Motor neuron (in vitro differentiated cells): ENCODE data around the gene PPCS. TPM values are rescaled to one million over a fixed set of nuclear protein-coding genes. Genes with fewer than 3 reads are reported as not detected.
A peak's percentile ranks its signal among the peaks of the same experiment; 100 is the strongest.
"Not testable (repeated sequence)": the region's sequence is repeated elsewhere in the genome, so short reads cannot be mapped to it uniquely, and the experiment has no call there.

Source experiments
- ATAC-seq, 8 experiments: fragments of 200-7000 bp; cut with Tn5 transposase; replicated peaks in 6 of 8; 2 replicates each; pipeline ENCODE4 v1.8.0; 2021; ENCODE audit warnings: mild to moderate bottlenecking in 8 of 8, moderate library complexity in 8 of 8
- H3K27ac ChIP-seq, 2 donors: fragments of 250-450 bp; sonication (Bioruptor Pico); 2 replicates each; pipeline ENCODE4 v1.9.0; 2021; ENCODE audit warnings: antibody characterized with exemption in 2 of 2, mild to moderate bottlenecking in 2 of 2, moderate library complexity in 1 of 2
- H3K4me1 ChIP-seq, 2 donors: fragments of 250-450 bp; sonication (Bioruptor Pico); replicated peaks in 1 of 2; 2 replicates each; pipeline ENCODE4 v1.6.1; 2021; ENCODE audit warnings: antibody characterized with exemption in 2 of 2, mild to moderate bottlenecking in 2 of 2, moderate library complexity in 1 of 2
- H3K4me3 ChIP-seq, 5 donors: fragments of 250-450 bp; sonication (Bioruptor Pico); 2 replicates each; pipeline ENCODE4 v1.9.0; 2021; ENCODE audit warnings: antibody characterized with exemption in 5 of 5, mild to moderate bottlenecking in 5 of 5, moderate library complexity in 4 of 5
- WGBS, 10 experiments: fragments of 450-650 bp; shearing (Covaris generic); methylation state at CpG; one replicate each; pipeline ENCODE4 v1.0.0; 2022; 5-methylcytosine and 5-hydroxymethylcytosine counted together
- in situ Hi-C, 9 experiments: fragments of 400-800 bp; cut with MboI; loops; one replicate each; pipeline ENCODE4 v1.15.0; 2021; ENCODE audit warnings: low sequenced_read_pairs in 9 of 9, low pct_unique_long_range_greater_than_20kb in 2 of 9; ENCODE audit not compliant: unreplicated experiment in 9 of 9
- total RNA-seq, 8 experiments: library from RNA; unstranded; fragments of 300-600 nt; gene quantifications; 2 replicates each; pipeline versions ENCODE4 v1.2.3 to v1.2.4, GENCODE V29; 2022

The PPCS gene
- total RNA-seq, 8 experiments from 2014 or later, result 35.4 to 58.6 (median 52.3) TPM

DNA sequence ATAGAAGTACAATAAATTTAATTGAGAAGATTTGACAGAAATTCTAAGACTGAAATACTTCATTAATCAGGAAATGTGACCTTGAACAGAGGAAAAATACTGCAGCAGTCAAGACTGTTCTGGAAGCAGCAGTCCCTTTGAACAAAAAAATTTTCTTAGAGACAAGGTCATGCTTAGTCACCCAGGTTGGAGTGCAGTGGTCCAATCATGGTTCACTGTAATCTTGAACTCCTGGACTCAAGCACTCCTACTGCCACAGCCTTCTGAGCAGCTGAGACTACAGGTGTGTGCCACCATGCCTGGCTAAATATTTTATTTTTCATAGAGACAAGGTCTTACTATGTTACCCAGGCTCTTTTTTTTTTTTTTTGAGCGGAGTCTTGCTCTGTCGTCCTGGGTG, 4.9 kb downstream of the PPCS start:
- no peak for ATAC-seq
- 83 to 100% (median 100%) methylated on average over 1 to 2 of the region's 2 CpGs; no CpG with 5 or more reads in 5 of the 10 experiments for WGBS, 10 experiments
- in situ Hi-C loops, result no loop called here
- Histone ChIP-seq H3K4me1 (peaks cover 17 to 23% of the 10 kb centered on the region in 2 donors), H3K27ac (no peak overlapping the region), H3K4me3 (no peak overlapping the region)

- Histone ChIP-seq H3K4me3 (peak within 1 kb of the TSS; percentile 53 to 72 (median 63)), H3K27ac (peak within 1 kb of the TSS; percentile 0 to 50), H3K4me1 (peaks cover 12 to 16% of the 10 kb centered on the region in 2 donors)
- ATAC-seq, result peak; percentile 98 to 100 (median 99)
- in situ Hi-C loops, result no loop called here
- WGBS, 10 experiments, result 0 to 20% (median 3%) methylated on average over 2 to 48 of the region's 59 CpGs; no CpG with 5 or more reads in 1 of the 10 experiments
Measured at GRCh38 chr1:42462828-42463763, 6.8 kb downstream of the PPCS start, which contains the start of gene CCDC30. TSS of gene CCDC30 (plus strand) at chr1:42463286. CDS start at chr1:42480552, 17,266 bp downstream.

DNA sequence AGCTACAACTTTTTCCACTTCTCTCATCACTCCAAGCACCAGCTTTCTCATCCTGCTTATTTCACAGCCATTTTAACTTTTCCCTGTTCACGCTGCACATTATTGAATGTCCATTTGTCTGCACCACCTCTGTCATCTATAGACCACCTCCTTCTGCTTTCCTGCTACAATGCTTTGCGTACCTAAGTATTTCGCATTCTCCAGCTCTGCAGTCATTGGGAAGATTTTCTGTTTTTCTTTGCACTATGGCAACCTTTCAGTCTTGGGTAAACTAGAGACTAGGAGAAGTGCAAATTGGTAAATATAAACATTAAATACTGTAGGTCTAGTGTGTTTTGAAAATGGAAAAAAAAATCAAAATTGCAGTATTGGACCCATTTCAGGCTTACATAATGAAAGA, 7.6 kb downstream of the PPCS start:
- Histone ChIP-seq H3K4me1 (peaks cover 12 to 16% of the 10 kb centered on the region in 2 donors), H3K4me3 (peak overlapping the region; percentile 53 to 72 (median 63)), H3K27ac (peak overlapping the region in 1 of 2 donors; percentile 50)
- 33 to 83% (median 71%) methylated on average over 1 to 3 of the region's 3 CpGs; no CpG with 5 or more reads in 1 of the 10 experiments for WGBS, 10 experiments
- in situ Hi-C loops, result no loop called here
- peak in 1 of 8 experiments; percentile 14 for ATAC-seq

DNA sequence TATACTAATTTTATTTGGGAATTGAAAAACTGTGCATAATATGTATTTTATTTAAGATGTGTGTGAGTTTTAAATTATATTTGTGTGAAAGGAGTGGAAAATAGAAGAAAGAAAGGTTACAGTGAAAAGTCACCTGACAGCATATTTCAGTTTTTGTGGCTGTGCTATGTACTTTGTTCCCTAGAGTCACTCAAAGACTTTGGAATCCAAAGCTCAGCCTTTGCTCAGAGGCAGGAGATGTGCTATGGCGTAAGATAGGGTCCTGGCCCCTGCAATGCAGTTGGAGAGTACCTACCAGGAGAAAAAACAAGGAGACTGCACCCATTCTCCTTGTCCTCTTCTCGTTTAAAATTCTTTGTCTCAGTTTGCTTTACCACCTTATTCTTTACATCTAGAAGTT, 9.7 kb downstream of the PPCS start:
- H3K4me3 ChIP-seq, result no peak overlapping the region
- in situ Hi-C loops, result no loop called here
- WGBS, 10 experiments, result 0 to 83% (median 58%) methylated on average over 1 to 2 of the region's 2 CpGs

DNA sequence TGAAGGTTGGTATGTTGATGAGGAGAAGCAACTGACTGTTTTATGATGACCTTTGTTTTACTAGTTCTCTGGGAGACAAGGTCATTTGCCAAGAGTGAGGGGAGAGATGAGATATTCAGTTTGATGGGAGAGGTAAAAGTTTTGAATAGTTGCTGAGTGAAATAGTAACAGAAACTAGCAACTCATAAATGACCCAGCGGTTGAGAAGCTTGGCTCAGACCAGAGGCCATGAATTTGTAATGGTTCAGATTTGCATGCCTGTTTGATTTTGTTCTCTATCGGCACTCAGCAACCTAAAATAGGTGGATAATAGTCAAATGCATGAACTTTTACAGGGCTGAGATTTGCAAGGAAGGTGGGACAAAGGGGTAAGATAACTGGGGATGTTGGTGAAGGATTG, 13.4 kb downstream of the PPCS start:
- H3K27ac ChIP-seq, result no peak overlapping the region
- H3K4me3 ChIP-seq, result no peak overlapping the region
- peaks cover 0 to under 1% of the 10 kb centered on the region in 2 donors for H3K4me1 ChIP-seq
- no peak for ATAC-seq
- in situ Hi-C loops, result no loop called here
- WGBS, 10 experiments, result 39 to 92% (median 80%) methylated on average over 1 to 2 of the region's 2 CpGs; no CpG with 5 or more reads in 1 of the 10 experiments

More for the DNA sequence above, 9.7 kb downstream of the PPCS start:
- H3K4me1 ChIP-seq, result peaks cover 12 to 16% of the 10 kb centered on the region in 2 donors
- ATAC-seq, result no peak
- H3K27ac ChIP-seq, result no peak overlapping the region

DNA sequence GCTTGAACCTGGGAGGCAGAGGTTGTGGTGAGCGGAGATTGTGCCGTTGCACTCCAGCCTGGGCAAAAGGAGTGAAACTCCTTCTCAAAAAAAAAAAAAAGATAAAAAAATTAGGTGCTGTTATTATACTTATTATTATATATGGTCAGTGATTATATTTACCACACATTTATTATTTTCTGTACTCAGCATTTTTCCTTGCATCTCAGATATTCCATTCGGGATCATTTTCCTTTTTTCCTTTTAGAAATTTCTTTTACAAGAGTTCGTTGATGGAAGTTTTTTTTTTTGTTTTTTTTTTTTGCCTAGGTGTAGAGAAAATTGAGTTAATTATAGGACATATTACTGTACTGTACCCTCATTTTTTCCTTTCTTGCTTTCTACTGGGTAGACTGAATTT, 20.3 kb downstream of the PPCS start:
- 49 to 91% (median 76%) methylated on average over 1 to 4 of the region's 4 CpGs for whole genome bisulfite sequencing, 10 experiments
- no peak overlapping the region for H3K4me3 ChIP-seq
- no peak for ATAC-seq
- in situ Hi-C loops, result no loop called here
- no peak overlapping the region for H3K27ac ChIP-seq
- H3K4me1 ChIP-seq, result no peaks in the 10 kb centered on the region

DNA sequence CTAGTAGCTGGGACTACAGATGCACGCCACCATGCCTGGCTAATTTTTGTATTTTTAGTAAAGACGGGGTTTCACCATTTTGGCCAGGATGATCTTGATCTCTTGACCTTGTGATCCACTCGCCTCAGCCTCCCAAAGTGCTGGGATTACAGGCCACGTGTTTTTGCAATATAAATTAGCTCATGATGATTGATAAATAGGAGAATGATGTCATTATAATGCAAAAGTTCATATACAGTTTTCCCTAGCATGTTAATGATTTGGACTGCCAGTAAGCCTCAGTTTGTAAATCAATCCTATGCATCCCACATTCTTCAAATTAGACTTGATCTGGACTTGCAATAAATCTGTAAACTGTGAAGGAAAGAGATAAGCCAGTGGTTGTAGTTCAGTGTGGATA, 21.0 kb downstream of the PPCS start:
- H3K4me3 ChIP-seq, H3K27ac ChIP-seq, H3K4me1 ChIP-seq, in situ Hi-C loops, ATAC-seq: not testable (repeated sequence)
- 26 to 100% (median 90%) methylated on average over 2 to 4 of the region's 4 CpGs; no CpG with 5 or more reads in 2 of the 10 experiments for WGBS, 10 experiments

- no peak overlapping the region for H3K4me3 ChIP-seq
- no peak for ATAC-seq
- H3K27ac ChIP-seq, result no peak overlapping the region
- 73 to 100% (median 90%) methylated on average over 2 to 3 of the region's 3 CpGs; no CpG with 5 or more reads in 1 of the 10 experiments for WGBS, 10 experiments
- in situ Hi-C loops, result no loop called here
- H3K4me1 ChIP-seq, result no peaks in the 10 kb centered on the region
Measured at GRCh38 chr1:42477775-42478174, 21.4 kb downstream of the PPCS start.

GRCh38 chr1:42479621-42480020, 23.3 kb downstream of the PPCS start:
- 18 to 79% (median 64%) methylated on average over 2 to 4 of the region's 4 CpGs; no CpG with 5 or more reads in 2 of the 10 experiments for WGBS, 10 experiments
- Histone ChIP-seq H3K27ac (no peak overlapping the region), H3K4me1 (no peaks in the 10 kb centered on the region), H3K4me3 (no peak overlapping the region)
- in situ Hi-C loops, result no loop called here
- peak in 7 of 8 experiments; percentile 36 to 71 (median 63) for ATAC-seq

GRCh38 chr1:42480921-42481320, 24.6 kb downstream of the PPCS start:
- H3K27ac ChIP-seq, result no peak overlapping the region
- WGBS, 10 experiments, result 83 to 100% (median 100%) methylated on average over 1 of the region's 1 CpG; no CpG with 5 or more reads in 2 of the 10 experiments
- no peak overlapping the region for H3K4me3 ChIP-seq
- no peak for ATAC-seq
- in situ Hi-C loops, result no loop called here
- H3K4me1 ChIP-seq, result no peaks in the 10 kb centered on the region

DNA sequence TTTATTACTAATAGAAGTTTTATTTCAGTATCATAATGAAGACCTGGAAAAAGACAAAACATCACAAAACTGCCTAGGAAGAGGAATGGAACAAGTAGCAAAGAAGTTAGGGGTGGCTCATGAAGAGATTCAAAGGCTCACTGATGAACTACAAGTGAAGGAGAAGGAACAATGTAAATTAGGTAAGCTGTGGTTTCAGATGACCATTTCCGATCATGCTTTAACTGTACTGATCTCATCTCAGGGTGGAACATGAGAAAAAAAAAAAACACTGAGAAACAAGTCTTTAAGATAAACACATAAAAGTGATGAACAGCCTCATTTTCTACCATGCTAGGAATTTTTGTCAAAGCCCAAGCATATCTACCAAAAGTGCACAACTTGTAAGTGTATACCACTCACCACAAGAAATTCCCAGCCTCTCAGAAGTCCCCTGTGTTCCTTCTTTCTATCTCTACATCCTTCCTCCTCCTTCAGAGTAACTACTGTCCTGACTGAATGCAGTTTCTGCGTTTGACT, 26.4 kb downstream of the PPCS start:
- Histone ChIP-seq H3K27ac (no peak overlapping the region), H3K4me1 (no peaks in the 10 kb centered on the region), H3K4me3 (no peak overlapping the region)
- in situ Hi-C loops, result no loop called here
- WGBS, 10 experiments, result 46 to 100% (median 71%) methylated on average over 1 to 2 of the region's 2 CpGs; no CpG with 5 or more reads in 1 of the 10 experiments
- ATAC-seq, result no peak

GRCh38 chr1:42484382-42484781, 28.0 kb downstream of the PPCS start:
- Histone ChIP-seq H3K4me1 (no peaks in the 10 kb centered on the region), H3K4me3 (no peak overlapping the region), H3K27ac (no peak overlapping the region)
- ATAC-seq, result peak in 6 of 8 experiments; percentile 70 to 100 (median 88)
- in situ Hi-C loops, result no loop called here
- WGBS, 10 experiments, result 0 to 100% (median 80%) methylated on average over 1 to 2 of the region's 2 CpGs; no CpG with 5 or more reads in 1 of the 10 experiments

DNA sequence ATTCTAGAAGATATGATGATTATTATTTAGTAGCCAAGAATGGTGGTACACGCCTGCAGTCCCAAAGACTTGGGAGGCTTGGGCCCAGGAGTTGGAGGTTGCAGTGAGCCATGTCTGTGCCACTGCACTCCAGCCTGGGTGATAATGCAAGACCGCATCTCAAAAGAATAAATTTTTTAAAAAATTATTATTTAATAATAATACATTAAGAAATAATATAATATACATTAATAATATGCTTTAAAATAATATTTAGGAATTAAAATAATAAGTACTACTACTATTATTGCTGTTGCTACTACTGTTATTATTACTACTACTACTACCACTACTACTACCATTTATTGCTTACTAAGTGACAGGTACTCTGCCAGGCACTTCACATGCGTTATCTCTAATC, 33.9 kb downstream of the PPCS start:
- Histone ChIP-seq H3K27ac (no peak overlapping the region), H3K4me3 (no peak overlapping the region), H3K4me1 (no peaks in the 10 kb centered on the region)
- ATAC-seq, result no peak
- in situ Hi-C loops, result no loop called here
- 49 to 100% (median 92%) methylated on average over 2 to 3 of the region's 3 CpGs; no CpG with 5 or more reads in 1 of the 10 experiments for WGBS, 10 experiments
